Stimulated activated CD4-positive, alpha-beta T cell treated with anti-CD3 and anti-CD28 coated beads, Interleukin-12 subunit alpha, Interleukin-12 subunit beta, amount 100 ng/mL, for 24 hours (primary cell): ENCODE results near the gene MRPL24.
"Not testable (repeated sequence)": the region's sequence is repeated elsewhere in the genome, so short reads cannot be mapped to it uniquely, and the experiment has no call there.

Experiments used
- DNase-seq, 2 experiments: peaks; one replicate each; pipeline ENCODE4 v3.0.0-alpha.2; 2020; ENCODE audit warnings: low read depth in 2 of 2

MRPL24 gene

GRCh38 chr1:156760092-156760795 lies 19.4 kb upstream of the MRPL24 start:
- DNase-seq, result no peak

GRCh38 chr1:156757572-156758253 lies 16.8 kb upstream of the MRPL24 start:
- DNase-seq, result not testable (repeated sequence)

GRCh38 chr1:156756355-156756754 lies 15.5 kb upstream of the MRPL24 start:
- DNase-seq, result no peak

GRCh38 chr1:156755527-156755950 lies 14.7 kb upstream of the MRPL24 start:
- no peak for DNase-seq

- DNase-seq, result no peak
Observed at GRCh38 chr1:156754219-156754618, 13.3 kb upstream of the MRPL24 start.

GRCh38 chr1:156752843-156753482 lies 12.1 kb upstream of the MRPL24 start:
- no peak for DNase-seq

- DNase-seq, result peak; percentile 96 to 98
Observed at GRCh38 chr1:156751757-156752481, 11.0 kb upstream of the MRPL24 start.

- DNase-seq, result no peak
Observed at GRCh38 chr1:156751451-156751756, 10.5 kb upstream of the MRPL24 start, which contains the start of gene HDGF. Gene HDGF, minus strand, starts transcription at chr1:156751675. Its CDS starts 246 bp downstream, at chr1:156751429.

- DNase-seq, result no peak
Observed at GRCh38 chr1:156750711-156751450, 10.0 kb upstream of the MRPL24 start.

GRCh38 chr1:156750191-156750672 lies 9.3 kb upstream of the MRPL24 start:
- DNase-seq, result no peak

- no peak for DNase-seq
Observed at GRCh38 chr1:156749419-156750118, 8.7 kb upstream of the MRPL24 start.

- no peak for DNase-seq
Observed at GRCh38 chr1:156748670-156749418, 8.0 kb upstream of the MRPL24 start.

GRCh38 chr1:156747742-156748669 lies 7.1 kb upstream of the MRPL24 start:
- DNase-seq, result no peak

GRCh38 chr1:156746728-156747631 lies 6.1 kb upstream of the MRPL24 start:
- peak in 1 of 2 experiments; percentile 55 for DNase-seq

- no peak for DNase-seq
Observed at GRCh38 chr1:156746406-156746727, 5.5 kb upstream of the MRPL24 start.

- no peak for DNase-seq
Observed at GRCh38 chr1:156745881-156746280, 5.0 kb upstream of the MRPL24 start.

- no peak for DNase-seq
Observed at GRCh38 chr1:156744786-156745419, 4.0 kb upstream of the MRPL24 start.

GRCh38 chr1:156744344-156744743 lies 3.5 kb upstream of the MRPL24 start:
- no peak for DNase-seq
